ENCODE measurements around the gene SPTBN2.

Gene SPTBN2

DNA sequence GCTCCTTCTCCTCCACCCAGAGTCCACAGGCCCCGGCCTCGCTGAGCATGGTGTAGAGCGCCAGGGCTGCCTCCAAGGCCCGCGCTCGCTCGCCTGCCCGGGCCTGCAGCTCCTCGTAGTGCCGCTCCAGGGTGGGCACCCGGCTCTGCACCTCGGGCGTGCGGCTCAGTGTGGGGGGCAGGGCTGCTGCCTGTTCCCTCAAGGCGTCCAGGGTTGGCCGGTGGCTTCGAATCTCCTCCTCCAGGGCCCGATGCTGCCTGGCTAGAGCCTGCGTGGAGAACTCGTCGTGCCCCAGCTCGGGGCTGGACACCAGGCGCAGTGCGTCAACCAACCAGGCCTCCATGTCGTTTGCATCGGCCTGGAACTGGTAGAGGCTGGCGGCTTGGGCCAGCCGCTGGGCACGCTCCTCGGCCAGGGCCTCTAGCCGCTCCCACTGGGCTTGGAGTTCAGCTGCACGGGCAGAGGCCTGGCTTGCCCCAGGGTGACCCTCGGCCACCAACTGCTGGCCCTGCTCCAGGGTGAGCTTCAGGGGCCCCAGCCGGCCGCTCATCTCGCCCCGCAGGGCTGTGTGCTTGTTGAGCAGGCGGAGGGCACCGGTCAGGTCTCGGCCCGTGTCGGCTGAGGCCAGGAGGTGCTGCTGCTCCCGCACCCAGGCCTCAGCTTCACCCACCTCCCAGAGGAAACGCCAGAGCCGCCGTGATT, 24.2 kb downstream of the SPTBN2 start:
- TF ChIP-seq POLR2AphosphoS5 (IDR thresholded peaks at IDR 0.05; ENCODE audit: low read depth, low read length) = no peak
- no peak for TF ChIP-seq TAF1 (IDR thresholded peaks at IDR 0.05; ENCODE audit: borderline replicate concordance, insufficient read depth, low read length)
- no peak for TF ChIP-seq FOXP2 (optimal IDR thresholded peaks at IDR 0.05; ENCODE audit: borderline replicate concordance, extremely low read depth, extremely low read length, insufficient read depth)
- no peak for TF ChIP-seq REST (IDR thresholded peaks at IDR 0.05; ENCODE audit: insufficient read depth in 1 of 2, low read depth in 2 of 2, low read length in 2 of 2)
- no peak for TF ChIP-seq SIN3A (IDR thresholded peaks at IDR 0.05; ENCODE audit: borderline replicate concordance, insufficient read depth, low read length)

DNA sequence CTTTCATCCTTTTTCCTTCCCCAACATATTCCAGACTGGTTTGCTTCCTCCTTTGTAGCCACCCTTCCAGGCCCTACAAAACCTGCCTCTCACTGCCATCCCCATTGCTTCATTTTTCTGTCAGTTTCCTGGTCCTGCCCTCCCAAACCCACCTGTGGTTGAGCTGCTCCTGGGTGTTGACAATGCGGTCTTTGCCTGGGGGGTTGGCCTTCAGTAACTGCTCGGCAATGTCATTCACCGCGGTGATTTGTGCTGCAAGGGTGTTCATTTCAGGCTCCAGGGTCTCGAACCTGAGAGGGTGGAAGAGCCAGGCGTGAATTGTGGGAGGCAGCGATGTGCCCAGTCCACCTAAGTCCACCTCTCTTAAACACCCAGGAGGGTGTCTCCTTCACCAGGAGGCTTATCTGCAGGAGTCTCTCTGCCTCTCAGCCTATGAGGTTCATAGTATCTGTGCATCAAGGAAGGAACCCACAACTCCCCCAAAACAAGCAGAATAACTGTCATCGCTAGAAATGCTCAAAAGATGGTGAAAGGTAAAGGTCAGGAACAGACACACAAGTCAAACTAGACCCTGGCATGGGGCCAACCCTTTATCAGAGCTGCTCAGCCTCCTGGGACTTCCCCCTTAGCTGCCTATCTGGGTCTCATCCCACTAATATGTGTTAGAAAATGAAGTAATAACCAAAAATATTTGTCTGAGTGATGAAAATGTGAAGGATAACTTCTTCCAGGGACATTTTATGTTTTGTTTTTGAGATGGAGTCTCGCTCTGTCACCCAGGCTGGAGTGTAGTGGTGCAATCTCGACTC, 27.4 kb downstream of the SPTBN2 start:
- no peak for TF ChIP-seq REST (IDR thresholded peaks at IDR 0.05; ENCODE audit: insufficient read depth in 1 of 2, low read depth in 2 of 2, low read length in 2 of 2)

DNA sequence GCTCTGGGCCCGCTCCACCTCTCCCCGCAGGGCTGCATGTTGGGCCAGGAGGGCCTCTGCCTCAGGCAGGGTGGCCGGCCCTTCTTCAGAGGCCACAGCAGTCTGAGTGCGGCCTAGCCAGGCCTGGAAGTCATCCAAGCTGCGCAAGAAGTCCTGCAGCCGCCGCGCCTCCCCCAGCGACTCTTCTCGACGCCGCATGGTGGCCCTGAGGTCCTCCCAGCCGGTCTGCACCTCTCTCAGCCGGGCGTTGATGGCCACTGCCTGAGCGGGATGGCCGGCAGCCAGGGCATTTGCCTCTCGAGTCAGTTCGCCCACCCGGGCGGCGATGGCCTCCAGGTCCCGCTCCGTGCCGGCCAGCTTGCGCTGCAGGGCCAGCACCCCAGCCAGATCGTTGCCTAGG, 28.3 kb downstream of the SPTBN2 start:
- no peak for TF ChIP-seq REST (IDR thresholded peaks at IDR 0.05; ENCODE audit: insufficient read depth in 1 of 2, low read depth in 2 of 2, low read length in 2 of 2)
- no peak for TF ChIP-seq TAF1 (IDR thresholded peaks at IDR 0.05; ENCODE audit: borderline replicate concordance, insufficient read depth, low read length)
- no peak for TF ChIP-seq FOXP2 (optimal IDR thresholded peaks at IDR 0.05; ENCODE audit: borderline replicate concordance, extremely low read depth, extremely low read length, insufficient read depth)
- no peak for TF ChIP-seq SIN3A (IDR thresholded peaks at IDR 0.05; ENCODE audit: borderline replicate concordance, insufficient read depth, low read length)
- TF ChIP-seq POLR2AphosphoS5 (IDR thresholded peaks at IDR 0.05; ENCODE audit: low read depth, low read length) = no peak

GRCh38 chr11:66700337-66700736, 28.7 kb downstream of the SPTBN2 start:
- TF ChIP-seq POLR2AphosphoS5 (IDR thresholded peaks at IDR 0.05; ENCODE audit: low read depth, low read length) (no peak), SIN3A (IDR thresholded peaks at IDR 0.05; ENCODE audit: borderline replicate concordance, insufficient read depth, low read length) (no peak), REST (IDR thresholded peaks at IDR 0.05; ENCODE audit: insufficient read depth in 1 of 2, low read depth in 2 of 2, low read length in 2 of 2) (no peak), TAF1 (IDR thresholded peaks at IDR 0.05; ENCODE audit: borderline replicate concordance, insufficient read depth, low read length) (no peak), FOXP2 (optimal IDR thresholded peaks at IDR 0.05; ENCODE audit: borderline replicate concordance, extremely low read depth, extremely low read length, insufficient read depth) (no peak)
